GM12892 (cell line): Measurements from ENCODE around the gene SLC2A4RG.

Experiments
- DNase-seq: peaks from one replicate; pipeline ENCODE4 v3.0.0; 2011; ENCODE audit not compliant: insufficient read length
- FAIRE-seq: peaks from 2 replicates; lab custom pipeline; 2011; peaks lifted over from hg19 to GRCh38; lab: Jason Lieb, UNC
- POLR2A ChIP-seq: IDR thresholded peaks from 2 replicates; pipeline ENCODE4 v1.6.1; 2011; ENCODE audit warnings: low read depth, low read length, control low read depth
- POLR2AphosphoS5 ChIP-seq: IDR thresholded peaks from 2 replicates; pipeline ENCODE4 v1.6.1; 2011; ENCODE audit warnings: low read depth, low read length, control low read depth
- TAF1 ChIP-seq: IDR thresholded peaks from 2 replicates; pipeline ENCODE4 v1.6.1; 2011; ENCODE audit warnings: low read depth, mild to moderate bottlenecking, control low read depth, low read length, borderline replicate concordance

SLC2A4RG gene

GRCh38 chr20:63745961-63746731, 6.6 kb downstream of the SLC2A4RG start:
- no peak for FAIRE-seq
- DNase-seq: no peak
- TF ChIP-seq POLR2A (no peak), TAF1 (no peak), POLR2AphosphoS5 (no peak)

GRCh38 chr20:63746751-63747315, 7.3 kb downstream of the SLC2A4RG start:
- no peak for TF ChIP-seq TAF1
- TF ChIP-seq POLR2AphosphoS5: no peak
- TF ChIP-seq POLR2A: no peak
- DNase-seq (no peak), FAIRE-seq (no peak)

- no peak for FAIRE-seq
- DNase-seq: no peak
- TF ChIP-seq TAF1 (no peak), POLR2A (no peak), POLR2AphosphoS5 (no peak)
These were observed 8.1 kb downstream of the SLC2A4RG start for GRCh38 chr20:63747622-63748069.

GRCh38 chr20:63748070-63748933, 8.7 kb downstream of the SLC2A4RG start:
- no peak for DNase-seq
- FAIRE-seq: no peak
- TF ChIP-seq POLR2A (no peak), TAF1 (no peak), POLR2AphosphoS5 (no peak)

- TF ChIP-seq POLR2A: no peak
- TF ChIP-seq POLR2AphosphoS5: no peak
- TF ChIP-seq TAF1: no peak
- no peak for DNase-seq
- no peak for FAIRE-seq
These were observed 9.3 kb downstream of the SLC2A4RG start for GRCh38 chr20:63748934-63749270.

GRCh38 chr20:63749597-63750508, 10.3 kb downstream of the SLC2A4RG start:
- no peak for FAIRE-seq

GRCh38 chr20:63750807-63751470, 11.4 kb downstream of the SLC2A4RG start:
- DNase-seq (no peak), FAIRE-seq (no peak)
- TF ChIP-seq TAF1 (no peak), POLR2A (no peak)

More at GRCh38 chr20:63749597-63750508, 10.3 kb downstream of the SLC2A4RG start:
- TF ChIP-seq POLR2A (no peak), POLR2AphosphoS5 (no peak), TAF1 (no peak)
- no peak for DNase-seq

GRCh38 chr20:63751471-63752271, 12.1 kb downstream of the SLC2A4RG start:
- TF ChIP-seq POLR2A (no peak), TAF1 (no peak)
- FAIRE-seq (no peak), DNase-seq (no peak)

- TF ChIP-seq TAF1 (no peak), POLR2A (no peak), POLR2AphosphoS5 (no peak)
- FAIRE-seq (no peak), DNase-seq (no peak)
These were observed 13.0 kb downstream of the SLC2A4RG start for GRCh38 chr20:63752411-63753101.
